GM19455 (cell line): ENCODE results near the gene HLA-DMB.
A peak's percentile ranks its signal among the peaks of the same experiment; 100 is the strongest.

ENCODE experiments used
- ATAC-seq: cut with Tn5 transposase; IDR thresholded peaks from one replicate; pipeline ENCODE4 v1.9.1; 2021; ENCODE audit not compliant: unreplicated experiment

HLA-DMB gene

GRCh38 chr6:32972353-32973143, 31.7 kb upstream of the HLA-DMB start:
- peak; percentile 0 for ATAC-seq

GRCh38 chr6:32971581-32972352, 30.9 kb upstream of the HLA-DMB start:
- ATAC-seq = peak; percentile 49

DNA sequence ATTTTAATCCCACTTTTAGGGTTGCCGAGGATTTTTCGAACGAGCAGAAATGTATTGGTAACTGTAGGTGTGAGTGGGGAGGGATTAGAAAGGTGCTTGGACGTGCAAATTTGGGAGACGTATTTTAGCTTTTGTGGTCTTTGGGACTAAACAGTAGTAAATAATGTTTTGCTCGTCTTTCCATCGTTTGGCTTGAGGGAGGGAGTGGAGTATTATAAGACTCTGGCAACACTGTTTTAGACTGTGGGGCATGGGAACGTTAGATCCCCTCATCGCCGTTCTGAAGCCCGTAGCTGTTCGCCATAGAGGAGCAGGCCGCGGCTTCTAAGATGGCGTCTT, 30.4 kb upstream of the HLA-DMB start:
- no peak for ATAC-seq

DNA sequence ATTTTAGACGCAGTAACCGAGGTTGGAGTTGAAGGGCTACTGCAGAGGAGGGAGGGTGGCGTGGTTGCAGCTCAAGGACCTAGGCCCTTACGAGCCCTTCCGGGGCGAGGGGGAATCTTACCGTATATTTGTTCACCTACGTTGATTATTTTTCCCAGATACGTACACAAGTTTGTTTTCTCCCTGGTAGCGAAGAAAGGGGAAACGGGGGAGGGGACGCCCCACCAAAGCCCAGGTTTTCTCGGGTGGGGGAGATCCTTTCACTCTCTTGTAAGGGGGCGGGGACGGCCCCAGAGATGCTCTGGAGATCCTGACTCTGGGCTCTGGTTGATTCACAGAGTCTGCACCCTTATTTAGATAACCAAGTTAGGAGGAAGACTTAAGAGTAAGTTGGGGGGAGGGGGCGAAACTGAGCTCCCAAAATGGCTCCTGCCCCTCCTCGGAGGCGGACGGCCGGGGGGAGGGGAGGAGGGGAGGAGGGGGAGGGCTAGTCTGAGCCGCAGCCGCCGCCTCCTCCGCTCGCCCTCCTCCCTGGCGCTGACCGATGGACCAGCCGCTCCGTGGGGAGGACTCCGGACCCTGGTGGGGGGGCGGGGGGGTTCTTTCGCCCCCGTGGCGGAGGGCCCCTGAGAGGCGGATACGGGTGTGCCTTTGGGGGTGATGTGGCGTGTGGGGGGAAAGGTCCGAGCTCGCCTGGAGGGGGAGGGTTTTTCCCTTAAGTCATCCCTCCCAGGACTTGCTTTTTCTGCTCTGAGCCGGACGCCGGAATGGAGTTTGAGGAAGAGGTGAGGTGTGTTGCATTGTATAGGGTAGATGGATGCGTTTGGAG, 29.8 kb upstream of the HLA-DMB start:
- no peak for ATAC-seq

- no peak for ATAC-seq
Observed at GRCh38 chr6:32969685-32970412, 29.0 kb upstream of the HLA-DMB start.

GRCh38 chr6:32968867-32969684, 28.2 kb upstream of the HLA-DMB start:
- no peak for ATAC-seq

DNA sequence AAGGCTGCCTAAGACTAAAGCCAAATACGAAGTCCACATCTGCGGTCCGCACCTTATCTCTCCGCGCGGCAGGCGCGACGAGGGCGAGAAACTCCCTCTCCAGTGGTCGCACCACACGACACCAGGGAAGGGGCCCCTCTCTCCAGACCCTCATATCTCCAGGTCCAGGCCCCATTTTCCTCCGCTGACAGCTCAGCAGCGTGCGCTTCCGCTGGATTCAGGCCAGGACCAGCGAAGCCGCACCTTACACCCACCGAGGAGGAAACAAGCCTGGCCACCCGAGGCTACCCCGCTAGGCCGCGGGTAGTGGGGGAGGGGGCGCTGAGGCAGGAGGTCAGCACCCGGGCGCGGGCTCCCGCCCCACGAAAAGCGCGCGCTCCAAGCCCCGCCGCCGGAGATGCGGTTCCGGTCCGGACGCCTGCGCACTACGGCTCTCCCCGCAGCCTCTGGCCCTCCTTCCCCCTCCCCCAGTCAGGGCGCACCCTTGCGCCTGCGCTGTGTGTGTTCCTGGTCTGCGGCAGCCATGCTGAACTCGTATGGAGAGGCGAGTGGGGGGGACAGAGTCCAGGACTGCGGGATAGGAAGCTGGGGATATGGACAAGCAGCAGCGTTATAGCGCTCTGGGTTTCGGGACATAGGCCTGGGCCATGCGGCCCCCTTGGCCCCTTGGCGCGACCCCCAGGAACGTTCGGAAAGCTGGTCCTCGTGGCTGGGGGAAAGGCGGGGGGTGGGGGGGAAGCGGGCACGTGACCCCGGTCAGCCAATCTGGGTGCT, 27.5 kb upstream of the HLA-DMB start, which contains the start of gene BRD2:
Gene BRD2, plus strand, starts transcription at position 502 of the 774 bp plus-strand sequence. CDS start 4,305 bp downstream, outside the sequence.
- ATAC-seq = peak; percentile 23

DNA sequence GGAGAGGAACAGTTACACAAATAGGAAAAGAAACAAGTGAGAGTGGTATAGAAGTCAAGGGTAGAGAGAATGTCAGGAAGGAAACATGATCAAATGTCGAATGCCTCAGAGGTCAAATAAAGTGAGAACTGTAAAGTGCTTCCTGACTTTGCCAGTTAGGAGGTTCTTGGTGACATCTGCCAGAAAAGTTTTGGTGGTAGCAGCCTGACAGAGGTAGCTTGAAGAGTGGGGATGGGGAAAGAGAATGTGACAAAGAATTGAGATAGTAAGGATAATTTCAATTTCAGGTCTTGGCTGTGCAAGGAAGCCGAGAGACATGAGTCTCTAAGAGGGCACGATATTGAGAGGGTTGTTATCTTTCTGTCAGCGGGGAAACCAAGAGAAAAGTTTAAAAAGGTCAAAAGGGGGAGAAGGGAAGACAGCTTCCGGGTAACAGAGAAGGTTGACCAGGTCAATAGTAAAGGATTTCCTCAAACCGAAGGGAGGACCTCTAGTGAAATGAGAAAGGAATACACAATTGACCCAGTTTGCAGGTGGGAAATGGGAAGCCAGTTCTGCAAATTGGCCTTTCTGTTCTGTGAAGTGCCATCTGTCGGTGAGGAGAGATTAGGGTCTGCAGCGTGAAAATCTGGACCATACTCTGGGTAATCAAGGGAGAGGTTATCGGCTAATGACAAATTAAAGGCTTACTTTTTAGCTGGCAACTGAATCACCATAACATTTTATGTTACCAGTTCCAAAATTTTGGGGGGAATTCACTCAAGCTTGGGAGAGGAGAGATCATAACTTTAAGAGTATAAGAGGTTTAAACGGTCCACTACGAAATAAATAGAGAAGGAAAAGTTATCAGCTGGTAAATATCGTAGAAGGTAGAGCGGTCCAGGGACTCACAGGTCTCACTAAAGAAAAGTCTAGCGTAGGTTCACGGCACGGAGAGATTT, 26.6 kb upstream of the HLA-DMB start:
- no peak for ATAC-seq

DNA sequence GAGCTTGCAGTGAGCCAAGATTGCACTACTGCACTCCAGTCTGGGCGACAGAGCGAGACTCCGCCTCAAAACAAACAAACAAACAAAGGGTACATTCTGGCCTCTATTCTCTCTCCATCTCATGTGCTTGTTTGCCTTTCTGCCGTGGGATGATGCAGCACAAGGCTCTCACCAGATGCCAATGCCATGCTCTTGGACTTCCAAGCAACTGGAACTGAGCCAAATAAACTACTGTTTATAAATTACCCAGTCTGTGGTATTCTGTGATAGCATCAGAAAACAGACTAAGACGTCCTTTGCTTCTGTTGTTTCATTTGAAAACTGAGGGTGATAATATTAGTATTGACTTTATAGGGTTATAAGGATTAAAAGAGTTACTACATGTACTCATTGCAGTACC, 23.9 kb upstream of the HLA-DMB start:
- ATAC-seq = no peak

GRCh38 chr6:32963866-32964265, 23.0 kb upstream of the HLA-DMB start:
- no peak for ATAC-seq

DNA sequence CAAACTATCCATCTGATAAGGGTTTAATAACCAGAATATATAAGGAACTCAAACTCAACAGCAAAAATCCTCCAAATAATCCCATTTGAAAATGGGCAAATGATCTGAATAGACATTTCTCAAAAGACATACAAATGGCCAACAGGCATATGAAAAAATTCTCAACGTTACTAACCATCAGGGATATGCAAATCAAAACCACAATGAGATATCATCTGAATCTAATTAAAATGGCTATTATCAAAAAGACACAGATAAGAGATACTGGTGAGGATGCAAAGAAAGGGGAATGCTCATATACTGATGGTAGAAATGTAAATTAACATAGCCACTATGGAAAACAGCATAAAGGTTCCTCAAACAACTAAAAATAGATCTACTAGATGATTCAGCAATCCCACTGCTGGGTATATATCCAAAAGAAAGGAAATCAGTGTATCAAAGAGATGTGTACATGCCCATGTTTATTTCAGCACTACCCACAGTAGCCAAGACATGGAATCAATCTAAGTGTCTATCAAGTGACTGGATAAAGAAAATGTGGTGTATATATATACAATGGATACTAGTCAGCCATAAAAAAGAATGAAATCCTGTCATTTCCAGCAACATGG, 21.5 kb upstream of the HLA-DMB start:
- no peak for ATAC-seq

- ATAC-seq = no peak
Observed at GRCh38 chr6:32960563-32960962, 19.7 kb upstream of the HLA-DMB start.

- no peak for ATAC-seq
Observed at GRCh38 chr6:32956176-32956575, 15.3 kb upstream of the HLA-DMB start.

GRCh38 chr6:32954986-32955802, 14.4 kb upstream of the HLA-DMB start:
- no peak for ATAC-seq

- ATAC-seq = no peak
Observed at GRCh38 chr6:32954267-32954666, 13.4 kb upstream of the HLA-DMB start.

DNA sequence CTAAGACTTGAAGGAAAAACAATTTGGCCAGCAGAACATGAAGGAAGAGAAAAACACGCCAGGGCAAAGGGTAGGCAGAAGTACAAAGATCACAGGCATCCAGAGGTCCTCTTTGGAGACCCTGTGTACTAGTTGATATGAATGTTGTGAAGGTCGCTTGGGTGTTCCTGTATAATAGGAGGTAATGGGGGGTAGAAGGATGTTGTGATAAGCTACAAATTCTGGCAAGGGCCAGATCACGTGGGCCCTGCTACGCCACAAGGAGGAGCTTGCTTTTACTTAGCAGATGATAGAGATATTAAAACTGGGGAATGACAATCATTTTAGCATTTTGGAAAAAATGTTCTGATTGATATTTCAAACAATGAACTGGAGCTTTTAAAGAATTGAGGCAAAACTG, 12.9 kb upstream of the HLA-DMB start:
- ATAC-seq = no peak
